Sigmoid colon (tissue), 4 donors: Measurements from ENCODE around the gene RASSF5.

Source experiments
- CTCF ChIP-seq, 4 experiments: fragments of 450-650 bp in 3 of 4; fragments of 200-600 bp in 1 of 4; IDR thresholded peaks; one replicate each; pipeline ENCODE4 v1.5.1; 2016 to 2019; ENCODE audit warnings: antibody characterized with exemption in 4 of 4, mild to moderate bottlenecking in 3 of 4, moderate library complexity in 2 of 4
- EP300 ChIP-seq, 4 donors: sonication (generic); formaldehyde crosslinking; IDR thresholded peaks; one replicate each; pipeline ENCODE4 v1.6.1; 2017; ENCODE audit warnings: antibody characterized with exemption in 4 of 4
- POLR2A ChIP-seq, 2 donors: fragments of 450-650 bp; IDR thresholded peaks; one replicate each; pipeline ENCODE4 v1.6.1; 2016; ENCODE audit warnings: antibody characterized with exemption in 2 of 2, mild to moderate bottlenecking in 2 of 2, moderate library complexity in 2 of 2

DNA sequence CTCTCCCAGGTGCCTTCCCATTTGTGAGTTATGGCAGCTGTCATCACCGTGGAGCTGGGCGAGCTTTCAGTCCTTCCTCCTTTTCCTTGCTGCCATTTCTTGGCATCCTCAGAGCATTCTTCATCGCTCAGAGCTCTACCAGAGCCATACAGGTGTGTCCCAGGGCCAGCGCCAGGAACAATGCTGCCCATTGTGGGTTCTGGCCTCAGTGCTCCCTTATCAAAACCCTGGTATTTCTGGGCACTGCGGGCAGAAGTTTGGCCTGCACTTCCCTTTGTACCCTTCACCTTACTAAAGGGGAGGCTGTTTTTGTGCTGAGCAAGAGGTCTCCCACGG, 28.5 kb downstream of the RASSF5 start:
- TF ChIP-seq CTCF (IDR thresholded peaks at IDR 0.05) = no peak
- TF ChIP-seq POLR2A (IDR thresholded peaks at IDR 0.05) = no peak
- TF ChIP-seq EP300 (IDR thresholded peaks at IDR 0.05) = no peak
